Measurements from ENCODE around the gene RAB31.

The RAB31 gene

GRCh38 chr18:9735238-9735637 is 27.1 kb downstream of the RAB31 start:
- H3K36me3 ChIP-seq (ENCODE audit: insufficient read depth, low read length), result no peaks in the 10 kb centered on the region
- H3K79me2 ChIP-seq (ENCODE audit: insufficient read depth, low read length), result no peaks in the 10 kb centered on the region
- H3K27ac ChIP-seq (ENCODE audit: low read length), result no peak overlapping the region
- TF ChIP-seq, protein P1, sequence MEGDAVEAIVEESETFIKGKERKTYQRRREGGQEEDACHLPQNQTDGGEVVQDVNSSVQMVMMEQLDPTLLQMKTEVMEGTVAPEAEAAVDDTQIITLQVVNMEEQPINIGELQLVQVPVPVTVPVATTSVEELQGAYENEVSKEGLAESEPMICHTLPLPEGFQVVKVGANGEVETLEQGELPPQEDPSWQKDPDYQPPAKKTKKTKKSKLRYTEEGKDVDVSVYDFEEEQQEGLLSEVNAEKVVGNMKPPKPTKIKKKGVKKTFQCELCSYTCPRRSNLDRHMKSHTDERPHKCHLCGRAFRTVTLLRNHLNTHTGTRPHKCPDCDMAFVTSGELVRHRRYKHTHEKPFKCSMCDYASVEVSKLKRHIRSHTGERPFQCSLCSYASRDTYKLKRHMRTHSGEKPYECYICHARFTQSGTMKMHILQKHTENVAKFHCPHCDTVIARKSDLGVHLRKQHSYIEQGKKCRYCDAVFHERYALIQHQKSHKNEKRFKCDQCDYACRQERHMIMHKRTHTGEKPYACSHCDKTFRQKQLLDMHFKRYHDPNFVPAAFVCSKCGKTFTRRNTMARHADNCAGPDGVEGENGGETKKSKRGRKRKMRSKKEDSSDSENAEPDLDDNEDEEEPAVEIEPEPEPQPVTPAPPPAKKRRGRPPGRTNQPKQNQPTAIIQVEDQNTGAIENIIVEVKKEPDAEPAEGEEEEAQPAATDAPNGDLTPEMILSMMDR (IDR thresholded peaks at IDR 0.05; ENCODE audit: borderline replicate concordance, extremely low read depth, low read length, poor library complexity, severe bottlenecking), result no peak
- no peak for TF ChIP-seq EZH2 (IDR thresholded peaks at IDR 0.05; ENCODE audit: borderline replicate concordance, low read depth, low read length, severe bottlenecking)
- H3K4me1 ChIP-seq (ENCODE audit: insufficient read depth, low read length), result no peaks in the 10 kb centered on the region
- H4K20me1 ChIP-seq (ENCODE audit: insufficient read depth, low read length), result no peaks in the 10 kb centered on the region
- DNase-seq (peak; percentile 56), ATAC-seq (ENCODE audit: insufficient read depth, low read depth) (peak; percentile 81)
- H3K9ac ChIP-seq (ENCODE audit: low read depth, low read length), result no peak overlapping the region
- H2AFZ ChIP-seq (ENCODE audit: low read depth, low read length), result no peak overlapping the region
- H3K4me3 ChIP-seq (ENCODE audit: low read depth in 1 of 2, low read length in 2 of 2), result no peak overlapping the region
- H3K9me3 ChIP-seq (ENCODE audit: insufficient read depth, low read length, severe bottlenecking), result no peaks in the 10 kb centered on the region
- H3K27me3 ChIP-seq (ENCODE audit: insufficient read depth, low read length, poor library complexity), result no peaks in the 10 kb centered on the region
- no peak overlapping the region for H3K4me2 ChIP-seq (ENCODE audit: insufficient read depth, low read length)

GRCh38 chr18:9735879-9736278 is 27.8 kb downstream of the RAB31 start:
- Histone ChIP-seq H3K4me1 (ENCODE audit: insufficient read depth, low read length) (no peaks in the 10 kb centered on the region), H3K36me3 (ENCODE audit: insufficient read depth, low read length) (no peaks in the 10 kb centered on the region), H3K4me2 (ENCODE audit: insufficient read depth, low read length) (no peak overlapping the region), H3K27me3 (ENCODE audit: insufficient read depth, low read length, poor library complexity) (no peaks in the 10 kb centered on the region), H3K9ac (ENCODE audit: low read depth, low read length) (no peak overlapping the region), H3K27ac (ENCODE audit: low read length) (no peak overlapping the region), H3K9me3 (ENCODE audit: insufficient read depth, low read length, severe bottlenecking) (no peaks in the 10 kb centered on the region), H3K4me3 (ENCODE audit: low read depth in 1 of 2, low read length in 2 of 2) (no peak overlapping the region), H2AFZ (ENCODE audit: low read depth, low read length) (no peak overlapping the region), H3K79me2 (ENCODE audit: insufficient read depth, low read length) (no peaks in the 10 kb centered on the region), H4K20me1 (ENCODE audit: insufficient read depth, low read length) (no peaks in the 10 kb centered on the region)
- TF ChIP-seq, protein P1 (IDR thresholded peaks at IDR 0.05; ENCODE audit: borderline replicate concordance, extremely low read depth, low read length, poor library complexity, severe bottlenecking), result no peak
- TF ChIP-seq EZH2 (IDR thresholded peaks at IDR 0.05; ENCODE audit: borderline replicate concordance, low read depth, low read length, severe bottlenecking), result no peak
- DNase-seq (no peak), ATAC-seq (ENCODE audit: insufficient read depth, low read depth) (no peak)

GRCh38 chr18:9736286-9736835 is 28.3 kb downstream of the RAB31 start:
- Histone ChIP-seq H2AFZ (ENCODE audit: low read depth, low read length) (no peak overlapping the region), H3K4me3 (ENCODE audit: low read depth in 1 of 2, low read length in 2 of 2) (no peak overlapping the region), H3K4me2 (ENCODE audit: insufficient read depth, low read length) (no peak overlapping the region), H3K4me1 (ENCODE audit: insufficient read depth, low read length) (no peaks in the 10 kb centered on the region), H3K27ac (ENCODE audit: low read length) (no peak overlapping the region), H3K9me3 (ENCODE audit: insufficient read depth, low read length, severe bottlenecking) (no peaks in the 10 kb centered on the region), H3K9ac (ENCODE audit: low read depth, low read length) (no peak overlapping the region), H3K79me2 (ENCODE audit: insufficient read depth, low read length) (no peaks in the 10 kb centered on the region), H4K20me1 (ENCODE audit: insufficient read depth, low read length) (no peaks in the 10 kb centered on the region), H3K36me3 (ENCODE audit: insufficient read depth, low read length) (no peaks in the 10 kb centered on the region), H3K27me3 (ENCODE audit: insufficient read depth, low read length, poor library complexity) (no peaks in the 10 kb centered on the region)
- DNase-seq, result no peak
- TF ChIP-seq, protein P1 (IDR thresholded peaks at IDR 0.05; ENCODE audit: borderline replicate concordance, extremely low read depth, low read length, poor library complexity, severe bottlenecking), result no peak
- no peak for ATAC-seq (ENCODE audit: insufficient read depth, low read depth)

GRCh38 chr18:9737006-9737405 is 28.9 kb downstream of the RAB31 start:
- Histone ChIP-seq H2AFZ (ENCODE audit: low read depth, low read length) (no peak overlapping the region), H3K4me1 (ENCODE audit: insufficient read depth, low read length) (no peaks in the 10 kb centered on the region), H3K27me3 (ENCODE audit: insufficient read depth, low read length, poor library complexity) (no peaks in the 10 kb centered on the region), H3K4me2 (ENCODE audit: insufficient read depth, low read length) (no peak overlapping the region), H3K4me3 (ENCODE audit: low read depth in 1 of 2, low read length in 2 of 2) (no peak overlapping the region), H3K79me2 (ENCODE audit: insufficient read depth, low read length) (no peaks in the 10 kb centered on the region), H3K27ac (ENCODE audit: low read length) (no peak overlapping the region), H3K9me3 (ENCODE audit: insufficient read depth, low read length, severe bottlenecking) (no peaks in the 10 kb centered on the region), H4K20me1 (ENCODE audit: insufficient read depth, low read length) (no peaks in the 10 kb centered on the region), H3K9ac (ENCODE audit: low read depth, low read length) (no peak overlapping the region), H3K36me3 (ENCODE audit: insufficient read depth, low read length) (no peaks in the 10 kb centered on the region)
- TF ChIP-seq, protein P1 (IDR thresholded peaks at IDR 0.05; ENCODE audit: borderline replicate concordance, extremely low read depth, low read length, poor library complexity, severe bottlenecking), result no peak
- no peak for ATAC-seq (ENCODE audit: insufficient read depth, low read depth)
- no peak for DNase-seq

Measured in DND-41 (cell line).